Stimulated activated naive CD8-positive, alpha-beta T cell treated with anti-CD3 and anti-CD28 coated beads, Interleukin-15, Interleukin-2, amounts not matched to agents 100 U/mL and 50 U/mL, for 24 hours (primary cell): ENCODE results near the gene CFAP77.

ENCODE experiments used
- ATAC-seq: fragments of 150-1000 bp; cut with Tn5 transposase; one replicate; pipeline ENCODE4 v1.10.0; 2021
- DNase-seq: peaks from one replicate; pipeline ENCODE4 v3.0.0; 2021

The CFAP77 gene

GRCh38 chr9:132517815-132518550 lies 108.0 kb downstream of the CFAP77 start:
- DNase-seq (no peak), ATAC-seq (no peak)

DNA sequence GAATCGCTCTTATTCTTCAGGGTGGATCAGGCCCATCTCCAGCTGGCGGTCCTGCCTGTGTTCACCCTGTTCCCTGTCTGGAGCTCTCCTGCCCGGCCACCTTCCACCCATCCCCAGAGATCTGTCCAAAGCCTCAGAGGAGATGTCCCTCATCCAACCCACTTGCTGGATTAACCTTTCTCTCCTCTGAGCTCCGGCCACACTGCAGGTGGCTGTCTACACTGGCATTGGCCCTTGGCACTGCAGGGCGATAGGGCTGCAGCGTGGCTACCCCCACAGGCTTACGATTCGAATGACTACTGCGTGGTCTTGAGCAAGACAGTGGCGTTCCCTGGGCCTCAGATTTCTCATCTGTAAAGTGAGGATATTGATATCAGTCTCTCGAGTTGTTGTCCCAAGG lies 108.6 kb downstream of the CFAP77 start:
- DNase-seq (no peak), ATAC-seq (no peak)

DNA sequence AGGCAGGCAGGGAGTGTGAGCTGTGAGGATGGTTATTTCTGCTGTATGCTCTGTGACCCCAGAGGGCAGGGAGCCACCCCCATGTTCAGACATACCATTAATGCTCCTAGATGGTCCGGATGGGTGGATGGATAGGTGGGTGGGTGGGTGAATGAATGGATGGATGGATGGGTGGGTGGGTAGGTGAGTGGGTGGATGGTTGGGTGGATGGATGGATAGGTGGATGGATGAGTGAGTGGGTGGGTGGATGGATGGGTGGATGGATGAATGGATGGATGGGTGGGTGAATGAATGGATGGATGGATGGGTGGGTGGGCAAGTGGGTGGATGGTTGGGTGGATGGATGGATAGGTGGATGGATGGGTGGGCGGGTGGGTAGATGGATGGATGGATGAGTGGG lies 109.0 kb downstream of the CFAP77 start:
- DNase-seq (no peak), ATAC-seq (no peak)

GRCh38 chr9:132520612-132521011 lies 110.6 kb downstream of the CFAP77 start:
- no peak for ATAC-seq
- DNase-seq: no peak

DNA sequence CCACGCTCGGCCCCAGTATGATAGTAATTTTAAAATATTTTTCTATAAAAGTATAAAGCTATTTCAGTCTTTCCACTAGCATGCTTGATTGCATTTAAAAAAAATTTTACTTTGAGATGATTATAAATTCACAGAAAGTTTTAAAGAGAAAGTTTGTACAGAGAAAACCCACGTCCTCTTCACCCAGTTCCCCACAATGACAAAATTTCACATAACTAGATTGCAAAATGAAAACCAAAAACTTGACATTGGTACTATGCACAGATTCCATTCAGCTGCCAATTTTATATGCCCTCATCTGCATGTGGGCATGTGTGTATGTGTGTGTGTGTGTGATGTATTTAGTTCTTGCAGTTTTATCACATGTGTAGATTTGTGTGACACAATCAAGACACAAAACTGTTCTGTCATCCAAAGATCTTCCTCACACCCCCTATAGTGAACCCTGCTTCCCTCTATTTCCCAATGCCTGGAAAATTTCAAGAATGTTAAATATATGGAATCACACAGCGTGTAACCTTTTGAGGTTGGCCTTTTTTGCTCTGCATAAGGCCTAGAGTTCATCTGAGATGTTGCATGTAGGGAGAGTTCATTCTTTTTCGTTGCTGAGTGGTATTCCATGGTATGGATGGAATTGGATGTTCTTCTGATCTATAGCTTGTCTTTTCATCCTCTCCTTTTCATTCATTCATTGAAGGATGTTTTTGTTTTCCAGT lies 115.5 kb downstream of the CFAP77 start:
- ATAC-seq: no peak

DNA sequence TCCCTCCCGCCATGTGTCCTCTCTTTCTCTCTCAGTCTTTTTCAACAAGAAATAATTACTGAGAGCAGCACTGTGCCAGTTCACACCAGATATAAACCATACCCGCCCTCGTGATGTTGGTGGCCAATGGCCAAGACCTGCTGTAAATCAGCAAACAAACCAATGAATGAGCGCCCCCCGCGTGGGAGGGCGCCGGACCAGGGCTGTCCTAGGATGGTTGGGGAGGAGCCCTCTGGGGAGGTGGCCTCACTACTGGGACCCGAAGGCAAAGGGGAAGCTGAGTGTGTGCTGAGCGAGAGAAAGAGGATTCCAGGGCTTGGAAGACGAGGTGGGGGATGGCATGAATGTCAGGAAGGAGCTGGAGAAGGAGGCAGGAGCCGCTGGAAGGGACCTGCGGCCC lies 121.2 kb downstream of the CFAP77 start:
- ATAC-seq: no peak

More for the DNA sequence above, 115.5 kb downstream of the CFAP77 start:
- DNase-seq: no peak

DNA sequence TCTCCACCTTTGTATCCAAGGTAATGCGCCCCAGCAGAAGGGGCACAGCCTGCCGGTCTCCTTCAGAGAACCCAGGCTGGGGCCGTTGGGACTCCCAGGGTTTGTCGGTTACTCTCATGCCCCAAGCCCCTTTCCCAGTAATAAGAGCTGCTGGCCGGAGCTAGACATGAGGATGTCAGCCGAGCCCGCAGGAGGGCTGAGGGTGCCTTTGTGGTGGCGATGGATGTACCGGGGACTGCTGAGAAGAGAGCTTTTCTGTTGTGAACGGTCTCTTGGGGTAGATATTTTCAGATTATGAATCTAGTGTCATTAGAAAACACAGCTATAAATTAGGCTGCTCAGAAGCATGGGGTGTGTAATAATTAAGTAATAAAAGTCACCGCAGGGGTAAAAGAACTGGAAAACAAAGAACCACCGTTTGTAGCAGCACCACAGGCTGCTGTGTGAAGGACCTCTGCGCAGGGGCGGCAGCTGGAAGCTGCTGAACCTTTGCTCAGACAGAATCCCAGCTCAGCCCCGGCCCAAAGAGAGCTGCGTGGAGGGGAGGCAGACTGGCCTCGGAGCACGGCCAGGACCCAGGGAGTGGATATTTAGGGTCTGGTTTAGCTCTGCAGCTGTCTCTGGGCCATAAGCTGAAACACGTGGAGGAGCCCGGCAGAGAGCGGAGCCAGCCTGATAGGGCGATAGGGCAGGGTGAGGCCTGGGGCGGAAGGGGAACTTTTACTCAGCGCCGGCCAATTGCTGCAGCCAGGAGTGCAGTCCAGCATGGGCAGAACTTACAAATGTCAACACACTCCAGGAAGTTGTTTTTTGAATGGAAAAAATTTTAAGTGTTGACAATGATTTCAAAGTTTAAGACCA lies 121.9 kb downstream of the CFAP77 start:
- no peak for DNase-seq
- no peak for ATAC-seq

More for the DNA sequence above, 121.2 kb downstream of the CFAP77 start:
- no peak for DNase-seq

DNA sequence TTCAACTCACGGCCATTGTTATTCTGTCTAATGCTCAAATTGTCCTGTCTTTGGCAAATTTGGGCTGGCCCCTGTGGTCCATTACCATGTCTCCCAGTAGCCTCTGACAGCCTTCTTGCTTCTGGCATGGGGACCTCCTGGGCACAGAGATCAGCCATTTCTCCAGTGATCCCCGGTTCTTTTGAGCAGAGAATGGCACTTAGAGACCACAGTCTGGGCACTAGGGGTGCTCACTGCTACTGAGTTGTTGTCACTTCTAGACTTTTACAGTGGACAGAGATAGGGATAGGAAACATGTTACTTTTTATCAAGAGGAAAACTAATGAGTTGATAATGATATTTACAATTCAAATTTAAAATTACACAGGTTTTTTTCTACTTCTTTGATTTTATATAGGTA lies 124.8 kb downstream of the CFAP77 start:
- DNase-seq: no peak
- no peak for ATAC-seq

- ATAC-seq (no peak), DNase-seq (no peak)
Observed at GRCh38 chr9:132536124-132536523, 126.1 kb downstream of the CFAP77 start.

DNA sequence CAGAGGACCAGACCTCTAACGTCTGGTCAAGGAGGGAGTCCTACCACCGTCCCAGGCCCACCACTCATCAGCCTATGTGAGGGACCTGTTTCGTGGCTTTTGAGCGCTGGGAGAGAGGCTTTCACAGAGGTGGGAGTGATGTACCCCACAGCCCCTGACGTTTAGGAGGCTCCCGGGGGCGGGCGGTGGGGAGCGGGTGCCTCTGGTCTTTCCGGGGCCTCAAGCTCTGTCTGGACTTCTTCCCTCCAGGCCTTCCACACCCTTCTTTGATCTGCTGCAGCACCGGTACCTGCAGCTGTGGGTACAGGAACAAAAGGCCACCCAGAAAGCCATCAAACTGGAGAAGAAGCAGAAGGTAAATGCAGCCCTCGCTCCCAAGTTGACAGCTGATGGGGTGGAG lies 127.3 kb downstream of the CFAP77 start:
- DNase-seq (no peak), ATAC-seq (no peak)

GRCh38 chr9:132538071-132538470 lies 128.1 kb downstream of the CFAP77 start:
- ATAC-seq: no peak
- no peak for DNase-seq

GRCh38 chr9:132539096-132539495 lies 129.1 kb downstream of the CFAP77 start:
- no peak for DNase-seq
- ATAC-seq: no peak

DNA sequence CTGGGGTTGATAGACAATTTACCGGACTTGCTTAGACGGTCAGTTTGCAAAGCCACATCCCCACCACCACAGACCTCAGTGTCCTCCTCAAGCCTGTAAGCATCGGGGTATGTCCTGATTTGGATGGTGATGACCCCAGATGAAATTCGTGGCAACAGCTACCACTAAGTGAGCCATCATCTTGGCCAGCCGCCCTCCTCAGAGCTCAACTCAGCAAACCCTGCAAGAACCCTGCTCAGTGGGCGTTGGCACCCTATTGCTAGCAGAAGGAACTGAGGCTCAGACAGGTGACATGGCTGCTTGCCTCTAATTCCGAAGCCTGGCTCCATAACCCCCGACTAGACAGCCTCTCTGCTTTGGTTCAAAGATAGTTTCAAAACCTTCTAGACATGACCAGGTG lies 131.0 kb downstream of the CFAP77 start:
- DNase-seq (no peak), ATAC-seq (no peak)

GRCh38 chr9:132541870-132542830 lies 132.1 kb downstream of the CFAP77 start:
- no peak for ATAC-seq
- no peak for DNase-seq

- DNase-seq (no peak), ATAC-seq (no peak)
Observed at GRCh38 chr9:132543251-132543650, 133.2 kb downstream of the CFAP77 start.

- ATAC-seq (no peak), DNase-seq (no peak)
Observed at GRCh38 chr9:132543960-132544359, 133.9 kb downstream of the CFAP77 start.

- ATAC-seq (no peak), DNase-seq (no peak)
Observed at GRCh38 chr9:132545578-132545977, 135.6 kb downstream of the CFAP77 start.

DNA sequence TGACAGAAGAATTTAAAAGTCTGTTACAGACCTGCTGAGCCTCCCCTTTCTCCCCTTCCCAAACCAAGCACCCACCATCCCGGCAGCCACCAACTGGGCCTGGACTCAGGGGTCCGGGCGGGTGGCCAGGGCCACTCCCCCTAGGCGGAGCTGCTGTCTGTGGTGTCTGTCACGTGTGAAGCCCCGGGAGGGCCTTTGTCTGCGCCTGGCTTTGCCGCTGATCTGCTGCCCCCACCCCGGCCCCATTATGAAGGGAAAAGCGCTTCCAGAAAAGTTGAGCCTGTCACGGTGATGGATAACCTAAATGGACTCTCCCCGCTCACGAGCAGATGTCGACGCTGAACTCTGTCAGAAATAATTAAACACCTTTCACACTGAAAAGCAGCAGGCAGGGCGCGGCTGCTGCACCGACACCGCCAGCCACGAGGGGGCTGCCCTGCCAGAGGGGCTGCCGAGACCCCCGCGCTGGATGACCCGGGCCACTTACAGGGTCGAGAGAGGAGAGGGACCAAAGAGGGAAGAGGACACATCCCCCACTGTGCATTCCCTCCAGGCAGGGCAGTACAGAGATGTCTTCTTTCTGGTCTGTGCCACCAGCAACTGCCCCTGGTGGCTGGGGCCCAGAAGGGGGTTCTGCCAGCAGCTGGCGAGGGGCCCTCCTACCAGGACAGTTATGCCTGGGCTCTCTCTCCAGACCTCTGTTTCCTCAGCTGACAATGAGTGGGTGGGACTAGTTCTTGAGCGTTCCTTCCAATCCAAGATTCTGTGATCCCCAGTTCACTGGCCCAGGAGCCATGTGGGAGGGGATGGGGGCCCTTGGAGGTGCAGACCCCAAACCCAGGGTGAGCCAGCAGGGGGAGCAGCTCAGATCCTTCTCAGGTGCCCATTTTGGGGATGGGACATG lies 136.4 kb downstream of the CFAP77 start:
- no peak for DNase-seq
- peak; percentile 29 for ATAC-seq

GRCh38 chr9:132547052-132547431 lies 137.0 kb downstream of the CFAP77 start:
- ATAC-seq (no peak), DNase-seq (no peak)

DNA sequence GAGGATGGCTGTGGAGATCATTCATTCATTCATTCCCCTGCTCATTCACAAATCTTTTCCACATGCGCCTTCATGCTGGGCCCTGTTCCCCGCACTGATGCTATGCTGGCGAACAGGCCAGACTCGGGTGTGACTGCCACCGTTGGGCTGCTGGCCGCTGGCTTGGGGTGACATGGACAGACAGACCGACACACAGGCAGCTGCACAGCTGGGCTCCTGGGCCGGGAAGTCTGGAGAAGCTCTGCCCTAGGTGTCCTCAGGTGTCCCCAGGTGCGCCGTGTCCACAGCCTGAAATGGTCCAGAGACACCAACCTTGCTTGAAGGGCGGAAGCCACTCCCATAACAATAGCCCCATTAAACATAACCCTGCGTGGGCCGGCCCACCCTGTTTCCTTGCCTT lies 137.4 kb downstream of the CFAP77 start:
- ATAC-seq (no peak), DNase-seq (no peak)
